ENCODE data around the gene BLNK. TPM values are rescaled to one million over a fixed set of nuclear protein-coding genes. Genes with fewer than 3 reads are reported as not detected.

The BLNK gene
- total RNA-seq, 3 donors from 2014 or later (not counting 1 experiment from before 2014, with no cell fraction given): 0.66 to 4.0 (median 1.5) TPM

GRCh38 chr10:96266118-96266770 lies 5.1 kb downstream of the BLNK start:
- Histone ChIP-seq H3K27ac (ENCODE audit: low read length) (no peak overlapping the region), H3K36me3 (ENCODE audit: control insufficient read depth, insufficient read depth, low read length) (no peaks in the 10 kb centered on the region), H3K27me3 (ENCODE audit: control insufficient read depth, insufficient read depth, low read length) (no peaks in the 10 kb centered on the region), H3K9me3 (ENCODE audit: control insufficient read depth, insufficient read depth, low read length) (no peaks in the 10 kb centered on the region), H3K4me3 (ENCODE audit: low read length) (no peak overlapping the region), H3K4me1 (ENCODE audit: control insufficient read depth, insufficient read depth, low read length) (peaks cover 3% of the 10 kb centered on the region)
- H3K4me1 Mint-ChIP-seq: no peaks in the 10 kb centered on the region
- WGBS (ENCODE audit: insufficient coverage): 82% methylated on average over 6 of the region's 6 CpGs
- no peaks in the 10 kb centered on the region for H3K36me3 Mint-ChIP-seq
- H3K27ac Mint-ChIP-seq: no peak overlapping the region
- intact Hi-C loops (cut with micrococcal nuclease): no loop called here
- no peak for ATAC-seq
- no peaks in the 10 kb centered on the region for H3K9me3 Mint-ChIP-seq
- peaks cover 7 to 11% of the 10 kb centered on the region in 2 donors for H3K27me3 Mint-ChIP-seq (ENCODE audit: low read depth in 2 of 2)
- H3K4me3 Mint-ChIP-seq: no peak overlapping the region
- DNase-seq: no peak
- TF ChIP-seq, protein P1, sequence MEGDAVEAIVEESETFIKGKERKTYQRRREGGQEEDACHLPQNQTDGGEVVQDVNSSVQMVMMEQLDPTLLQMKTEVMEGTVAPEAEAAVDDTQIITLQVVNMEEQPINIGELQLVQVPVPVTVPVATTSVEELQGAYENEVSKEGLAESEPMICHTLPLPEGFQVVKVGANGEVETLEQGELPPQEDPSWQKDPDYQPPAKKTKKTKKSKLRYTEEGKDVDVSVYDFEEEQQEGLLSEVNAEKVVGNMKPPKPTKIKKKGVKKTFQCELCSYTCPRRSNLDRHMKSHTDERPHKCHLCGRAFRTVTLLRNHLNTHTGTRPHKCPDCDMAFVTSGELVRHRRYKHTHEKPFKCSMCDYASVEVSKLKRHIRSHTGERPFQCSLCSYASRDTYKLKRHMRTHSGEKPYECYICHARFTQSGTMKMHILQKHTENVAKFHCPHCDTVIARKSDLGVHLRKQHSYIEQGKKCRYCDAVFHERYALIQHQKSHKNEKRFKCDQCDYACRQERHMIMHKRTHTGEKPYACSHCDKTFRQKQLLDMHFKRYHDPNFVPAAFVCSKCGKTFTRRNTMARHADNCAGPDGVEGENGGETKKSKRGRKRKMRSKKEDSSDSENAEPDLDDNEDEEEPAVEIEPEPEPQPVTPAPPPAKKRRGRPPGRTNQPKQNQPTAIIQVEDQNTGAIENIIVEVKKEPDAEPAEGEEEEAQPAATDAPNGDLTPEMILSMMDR (IDR thresholded peaks at IDR 0.05): no peak

DNA sequence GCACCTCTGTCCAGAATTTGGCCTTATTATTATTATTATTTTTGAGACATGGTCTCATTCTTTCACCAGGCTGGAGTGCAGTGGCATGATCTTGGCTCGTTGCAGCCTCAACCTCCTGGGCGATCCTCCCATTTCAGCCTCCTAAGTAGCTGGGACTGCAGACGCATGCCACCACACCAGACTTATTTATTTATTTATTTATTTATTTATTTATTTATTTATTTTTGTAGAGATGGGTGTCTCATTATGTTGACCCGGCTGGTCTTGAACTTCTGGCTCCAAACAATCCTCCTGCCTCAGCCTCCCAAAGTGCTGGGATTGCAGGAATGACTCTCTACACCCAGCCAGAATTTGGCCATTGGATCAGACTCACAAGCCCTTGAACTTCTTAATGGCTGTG lies 6.4 kb downstream of the BLNK start:
- Mint-ChIP-seq H3K27me3 (ENCODE audit: low read depth in 2 of 2) (peaks cover 7 to 8% of the 10 kb centered on the region in 2 donors), H3K9me3 (no peaks in the 10 kb centered on the region), H3K27ac (no peak overlapping the region), H3K4me1 (no peaks in the 10 kb centered on the region), H3K4me3 (no peak overlapping the region), H3K36me3 (no peaks in the 10 kb centered on the region)
- H3K27me3 ChIP-seq (ENCODE audit: control insufficient read depth, insufficient read depth, low read length): no peaks in the 10 kb centered on the region
- intact Hi-C loops (cut with micrococcal nuclease): no loop called here
- no peak overlapping the region for H3K27ac ChIP-seq (ENCODE audit: low read length)
- H3K4me1 ChIP-seq (ENCODE audit: control insufficient read depth, insufficient read depth, low read length): peaks cover 3% of the 10 kb centered on the region
- ATAC-seq (no peak), DNase-seq (no peak)
- TF ChIP-seq, protein P1 (IDR thresholded peaks at IDR 0.05): no peak
- no CpG with 5 or more reads among the region's 4 CpGs for WGBS (ENCODE audit: insufficient coverage)
- no peaks in the 10 kb centered on the region for H3K36me3 ChIP-seq (ENCODE audit: control insufficient read depth, insufficient read depth, low read length)
- no peak overlapping the region for H3K4me3 ChIP-seq (ENCODE audit: low read length)
- H3K9me3 ChIP-seq (ENCODE audit: control insufficient read depth, insufficient read depth, low read length): no peaks in the 10 kb centered on the region

- TF ChIP-seq, protein P1 (IDR thresholded peaks at IDR 0.05): no peak
- Mint-ChIP-seq H3K4me1 (no peaks in the 10 kb centered on the region), H3K4me3 (no peak overlapping the region), H3K27me3 (ENCODE audit: low read depth in 2 of 2) (peaks cover 3 to 7% of the 10 kb centered on the region in 2 donors), H3K9me3 (no peaks in the 10 kb centered on the region), H3K27ac (no peak overlapping the region), H3K36me3 (no peaks in the 10 kb centered on the region)
- no peak for DNase-seq
- no peaks in the 10 kb centered on the region for H3K9me3 ChIP-seq (ENCODE audit: control insufficient read depth, insufficient read depth, low read length)
- H3K4me3 ChIP-seq (ENCODE audit: low read length): no peak overlapping the region
- no peak for ATAC-seq
- H3K27me3 ChIP-seq (ENCODE audit: control insufficient read depth, insufficient read depth, low read length): no peaks in the 10 kb centered on the region
- peaks cover 9% of the 10 kb centered on the region for H3K4me1 ChIP-seq (ENCODE audit: control insufficient read depth, insufficient read depth, low read length)
- WGBS (ENCODE audit: insufficient coverage): 68% methylated on average over 4 of the region's 4 CpGs
- no peak overlapping the region for H3K27ac ChIP-seq (ENCODE audit: low read length)
- no peaks in the 10 kb centered on the region for H3K36me3 ChIP-seq (ENCODE audit: control insufficient read depth, insufficient read depth, low read length)
- intact Hi-C loops (cut with micrococcal nuclease): no loop called here
Observed at GRCh38 chr10:96263669-96264068, 7.7 kb downstream of the BLNK start.

- no peak overlapping the region for H3K27ac Mint-ChIP-seq
- no peaks in the 10 kb centered on the region for H3K9me3 Mint-ChIP-seq
- H3K4me3 ChIP-seq (ENCODE audit: low read length): no peak overlapping the region
- no peaks in the 10 kb centered on the region for H3K9me3 ChIP-seq (ENCODE audit: control insufficient read depth, insufficient read depth, low read length)
- H3K27me3 ChIP-seq (ENCODE audit: control insufficient read depth, insufficient read depth, low read length): no peaks in the 10 kb centered on the region
- ATAC-seq (no peak), DNase-seq (no peak)
- H3K4me1 ChIP-seq (ENCODE audit: control insufficient read depth, insufficient read depth, low read length): peaks cover 9% of the 10 kb centered on the region
- 92% methylated on average over 4 of the region's 4 CpGs for WGBS (ENCODE audit: insufficient coverage)
- intact Hi-C loops (cut with micrococcal nuclease): no loop called here
- H3K4me1 Mint-ChIP-seq: no peaks in the 10 kb centered on the region
- no peaks in the 10 kb centered on the region for H3K36me3 ChIP-seq (ENCODE audit: control insufficient read depth, insufficient read depth, low read length)
- H3K27ac ChIP-seq (ENCODE audit: low read length): no peak overlapping the region
- H3K27me3 Mint-ChIP-seq (ENCODE audit: low read depth in 2 of 2): peaks cover 3 to 7% of the 10 kb centered on the region in 2 donors
- H3K36me3 Mint-ChIP-seq: no peaks in the 10 kb centered on the region
- no peak overlapping the region for H3K4me3 Mint-ChIP-seq
- TF ChIP-seq, protein P1 (IDR thresholded peaks at IDR 0.05): no peak
Observed at GRCh38 chr10:96263176-96263575, 8.2 kb downstream of the BLNK start.
